Effector CD8-positive, alpha-beta T cell (primary cell): ENCODE data around the gene TUBA3C.
"Not testable (repeated sequence)": the region's sequence is repeated elsewhere in the genome, so short reads cannot be mapped to it uniquely, and the experiment has no call there.

Experiments
- DNase-seq: peaks from one replicate; lab custom pipeline; 2025; lab: John Stamatoyannopoulos, UW
- total RNA-seq, 4 experiments: gene quantifications; one replicate each; lab custom pipeline; 2026; lab: John Stamatoyannopoulos, UW

Gene TUBA3C
- total RNA-seq, result 0 reads per million in 4 experiments

DNA sequence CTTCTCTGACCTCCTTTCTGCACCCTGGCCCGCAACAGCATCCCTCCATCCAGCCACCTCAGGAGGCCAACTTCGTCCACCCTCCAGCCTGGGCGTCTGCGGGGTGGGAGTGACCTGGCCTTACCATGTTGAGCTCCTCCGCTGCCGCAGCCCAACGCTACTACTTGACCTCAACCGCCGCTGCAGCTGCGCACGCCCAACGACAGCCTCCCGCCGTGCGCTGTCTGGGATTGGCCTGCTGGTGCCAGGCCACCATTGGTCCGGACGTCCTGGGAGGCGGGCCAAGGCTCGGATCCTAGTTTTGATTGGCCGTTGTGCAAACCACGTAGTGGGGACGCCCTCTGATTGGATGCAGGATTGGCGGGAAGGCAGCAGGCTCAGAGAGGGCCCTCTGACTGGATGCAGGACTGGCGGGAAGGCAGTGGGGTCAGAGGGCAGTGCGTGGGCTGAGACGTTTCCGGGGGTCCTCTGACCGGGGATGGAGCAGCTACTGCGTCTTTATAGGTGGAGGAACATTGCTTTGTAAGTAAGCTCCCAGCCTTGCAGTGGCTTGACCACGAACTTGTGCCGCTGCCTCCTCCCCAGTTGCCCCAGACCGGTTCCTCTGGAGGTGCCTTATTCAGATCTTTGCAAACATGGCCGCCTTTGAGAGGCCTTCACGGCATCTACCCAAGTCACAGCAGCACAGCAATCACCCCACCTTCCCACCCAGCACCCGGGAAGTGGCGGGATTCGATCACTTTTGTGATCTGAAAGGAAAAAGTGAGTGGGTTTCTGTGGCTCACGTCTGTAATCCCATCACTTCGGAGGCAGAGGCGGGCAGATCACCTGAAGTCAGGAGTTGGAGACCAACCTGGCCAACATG, at the start of gene TUBA3C:
TSS of gene TUBA3C (minus strand) at position 204 of the 865 bp plus-strand sequence. CDS start at position 127, 77 bp downstream.
- DNase-seq, result no peak

- DNase-seq, result not testable (repeated sequence)
These were observed 25.8 kb upstream of the TUBA3C start for GRCh38 chr13:19207413-19207812.

GRCh38 chr13:19192622-19193021, 11.0 kb upstream of the TUBA3C start:
- not testable (repeated sequence) for DNase-seq

GRCh38 chr13:19189911-19190310, 8.3 kb upstream of the TUBA3C start:
- DNase-seq, result not testable (repeated sequence)

GRCh38 chr13:19189368-19189767, 7.7 kb upstream of the TUBA3C start:
- DNase-seq, result not testable (repeated sequence)

- DNase-seq, result no peak
These were observed 4.4 kb upstream of the TUBA3C start for GRCh38 chr13:19185865-19186645.

- DNase-seq, result no peak
These were observed 3.7 kb upstream of the TUBA3C start for GRCh38 chr13:19185086-19185864.

- no peak for DNase-seq
These were observed 2.6 kb upstream of the TUBA3C start for GRCh38 chr13:19184176-19184575.

DNA sequence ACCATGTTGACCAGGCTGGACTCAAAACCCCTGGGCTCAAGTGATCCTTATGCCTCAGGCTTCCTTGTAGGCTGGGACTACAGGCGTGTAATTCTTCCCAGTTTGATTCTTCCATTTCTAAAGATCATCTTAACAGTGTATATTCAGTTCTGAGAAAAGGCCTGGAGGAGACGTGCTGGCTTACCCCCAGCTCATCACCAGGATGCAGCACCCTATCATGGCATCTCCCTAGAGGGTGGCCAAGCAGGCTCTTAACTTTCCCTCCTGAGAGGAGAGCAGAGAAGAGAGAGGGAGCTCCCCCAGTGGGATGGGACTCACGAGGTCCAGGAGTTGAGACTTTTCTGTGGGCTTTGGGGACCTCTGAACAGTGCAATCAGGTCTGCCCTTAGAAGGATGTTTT, 2.1 kb upstream of the TUBA3C start:
- DNase-seq, result no peak

GRCh38 chr13:19182536-19182935, 912 bp upstream of the TUBA3C start:
- no peak for DNase-seq

DNA sequence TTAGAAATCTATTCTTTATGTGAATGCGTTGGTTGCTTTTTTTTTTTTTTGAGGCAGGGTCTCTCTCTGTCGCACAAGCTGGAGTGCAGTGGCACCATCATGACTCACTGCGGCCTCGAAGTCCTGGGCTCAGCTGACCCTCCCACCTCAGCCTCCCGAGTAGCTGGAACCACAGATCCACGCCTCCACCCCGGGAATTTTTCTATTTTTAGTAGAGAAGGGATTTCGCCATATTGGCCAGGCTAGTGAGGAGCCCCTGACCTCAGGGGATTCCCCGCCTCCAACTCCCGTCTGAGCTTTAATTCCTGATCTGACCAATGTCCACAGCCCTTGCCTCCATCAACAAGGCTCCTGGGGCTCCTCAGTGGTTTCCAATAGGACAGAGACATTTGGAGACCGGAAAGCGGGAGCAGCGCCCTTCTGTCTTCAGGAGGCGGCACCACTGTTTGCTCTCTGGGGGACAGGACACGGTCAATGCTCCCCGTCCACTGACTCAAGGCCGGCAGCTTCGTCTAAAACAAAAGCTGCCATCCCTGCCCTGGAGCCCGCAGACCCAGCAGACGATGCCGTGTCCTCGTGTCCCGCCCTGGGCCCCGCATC, 503 bp downstream of the TUBA3C start:
- no peak for DNase-seq

DNA sequence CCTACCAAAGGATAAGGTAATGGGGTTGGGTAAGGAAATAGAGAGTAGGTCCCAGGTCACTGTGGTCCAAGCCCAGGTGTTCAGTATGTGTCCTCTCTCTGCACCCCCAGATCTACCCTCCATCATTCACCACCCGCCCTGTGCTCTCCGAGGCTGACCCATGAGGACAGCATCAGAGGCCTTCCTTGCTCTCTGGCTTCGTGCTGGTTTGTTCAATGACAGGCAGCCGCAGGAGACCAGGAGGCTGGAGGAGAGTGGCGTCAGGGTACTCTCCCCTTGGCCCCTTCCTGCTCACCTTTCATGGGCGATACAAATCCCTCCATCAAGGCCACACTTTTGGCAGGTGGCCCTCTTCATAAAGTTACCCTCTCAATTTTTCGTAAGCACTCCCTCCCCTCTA, 1.7 kb downstream of the TUBA3C start:
- no peak for DNase-seq

- DNase-seq, result no peak
These were observed 2.6 kb downstream of the TUBA3C start for GRCh38 chr13:19178901-19179593.

DNA sequence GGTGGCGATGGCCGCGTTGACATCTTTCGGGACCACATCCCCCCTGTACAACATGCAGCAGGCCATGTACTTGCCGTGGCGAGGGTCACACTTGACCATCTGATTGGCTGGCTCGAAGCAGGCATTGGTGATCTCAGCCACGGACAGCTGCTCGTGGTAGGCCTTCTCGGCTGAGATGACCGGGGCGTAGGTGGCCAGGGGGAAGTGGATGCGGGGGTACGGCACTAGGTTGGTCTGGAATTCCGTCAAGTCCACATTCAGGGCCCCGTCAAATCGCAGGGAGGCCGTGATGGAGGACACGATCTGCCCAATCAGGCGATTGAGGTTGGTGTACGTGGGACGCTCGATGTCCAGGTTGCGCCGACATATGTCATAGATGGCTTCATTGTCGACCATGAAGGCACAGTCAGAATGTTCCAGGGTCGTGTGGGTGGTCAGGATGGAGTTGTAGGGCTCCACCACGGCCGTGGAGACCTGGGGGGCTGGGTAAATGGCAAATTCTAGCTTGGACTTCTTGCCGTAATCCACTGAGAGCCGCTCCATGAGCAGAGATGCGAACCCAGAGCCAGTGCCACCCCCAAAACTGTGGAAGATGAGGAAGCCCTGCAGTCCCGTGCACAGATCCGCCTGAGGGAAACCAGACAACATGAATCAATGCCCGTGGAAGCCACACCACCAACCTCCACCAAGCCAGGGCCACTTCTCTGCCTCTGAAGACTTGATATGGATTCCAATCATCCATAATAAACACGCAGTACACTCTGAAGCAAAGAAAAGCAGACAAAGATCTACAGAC, 4.4 kb downstream of the TUBA3C start:
- DNase-seq, result not testable (repeated sequence)

GRCh38 chr13:19173752-19174151, 7.9 kb downstream of the TUBA3C start:
- DNase-seq, result no peak

GRCh38 chr13:19172647-19173030, 9.0 kb downstream of the TUBA3C start:
- no peak for DNase-seq

DNA sequence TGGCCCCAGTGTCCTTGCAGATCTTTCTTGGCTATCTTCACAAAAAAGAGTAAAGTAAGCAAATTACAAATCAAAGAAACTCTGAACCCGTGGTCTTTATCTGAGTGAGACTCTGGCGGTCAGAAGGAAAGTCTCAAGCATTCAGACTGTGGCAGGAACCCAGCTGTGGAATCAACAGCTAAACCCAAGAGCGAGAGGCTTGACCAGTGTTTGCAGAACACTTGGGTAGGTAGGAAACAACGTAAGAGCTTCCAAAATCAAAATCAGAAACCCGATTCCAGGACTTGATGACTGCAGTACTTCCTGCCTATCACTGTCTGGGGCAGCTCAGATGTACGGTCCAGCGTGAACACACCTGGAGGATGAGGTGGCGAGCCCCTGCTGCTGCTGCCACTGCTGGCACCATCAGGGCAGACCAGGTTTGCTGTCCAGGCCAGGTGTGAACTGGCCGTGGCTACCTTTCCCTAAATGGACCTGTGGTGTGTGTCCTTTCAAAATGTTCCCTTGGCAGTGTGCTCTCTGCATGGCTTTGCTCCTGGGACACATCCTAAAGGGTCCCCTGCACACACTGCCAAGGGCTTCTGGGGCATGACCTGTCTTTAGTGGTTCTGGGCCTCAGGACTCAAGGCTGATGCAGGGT, 9.5 kb downstream of the TUBA3C start:
- no peak for DNase-seq

GRCh38 chr13:19171563-19171962, 10.1 kb downstream of the TUBA3C start:
- DNase-seq, result no peak

DNA sequence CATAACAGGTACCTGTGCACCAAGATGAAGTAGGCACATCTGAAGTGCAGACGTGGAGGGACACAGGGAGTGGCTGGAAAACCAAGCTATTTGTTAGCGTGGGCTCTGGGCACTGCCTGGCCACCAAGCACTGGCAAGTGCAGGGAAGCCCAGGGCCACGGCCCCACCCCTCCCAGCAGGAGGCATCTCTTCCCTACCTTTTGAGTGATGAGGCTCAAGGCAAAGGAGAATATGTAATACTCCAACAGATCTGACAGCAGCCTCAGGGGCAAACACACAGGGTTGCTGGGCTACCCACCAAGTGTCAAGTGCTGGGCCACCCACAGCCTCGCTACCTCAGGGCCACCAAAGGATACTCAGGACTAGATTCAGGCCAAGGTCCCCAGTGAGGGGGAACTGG, 11.6 kb downstream of the TUBA3C start:
- DNase-seq, result no peak

DNA sequence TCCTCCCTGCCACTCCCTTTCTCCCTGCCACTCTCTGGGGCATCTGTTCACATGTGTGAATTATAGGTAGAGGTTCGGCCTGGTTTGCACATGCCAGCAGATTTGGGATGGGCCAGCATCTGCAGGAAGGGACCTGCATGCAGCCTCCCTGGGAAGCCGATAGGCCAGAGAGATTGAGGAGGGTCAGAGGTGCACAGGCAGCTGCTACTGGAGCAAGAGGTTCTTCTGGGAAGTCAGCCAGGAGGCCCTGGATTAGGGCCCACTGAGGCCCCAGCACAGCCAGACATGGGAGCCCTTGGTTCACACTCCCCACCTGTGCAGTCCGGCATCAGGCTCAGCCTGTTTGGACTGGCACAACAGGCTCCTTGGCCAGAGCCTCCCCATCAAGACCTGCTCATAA, 12.1 kb downstream of the TUBA3C start:
- DNase-seq, result no peak
